ENCODE measurements around the gene ANGPTL2. TPM values are rescaled to one million over a fixed set of nuclear protein-coding genes. Genes with fewer than 3 reads are reported as not detected.

The ANGPTL2 gene
- total and polyA plus RNA-seq, 12 donors: 16.2 to 73.5 (median 42.9) TPM

DNA sequence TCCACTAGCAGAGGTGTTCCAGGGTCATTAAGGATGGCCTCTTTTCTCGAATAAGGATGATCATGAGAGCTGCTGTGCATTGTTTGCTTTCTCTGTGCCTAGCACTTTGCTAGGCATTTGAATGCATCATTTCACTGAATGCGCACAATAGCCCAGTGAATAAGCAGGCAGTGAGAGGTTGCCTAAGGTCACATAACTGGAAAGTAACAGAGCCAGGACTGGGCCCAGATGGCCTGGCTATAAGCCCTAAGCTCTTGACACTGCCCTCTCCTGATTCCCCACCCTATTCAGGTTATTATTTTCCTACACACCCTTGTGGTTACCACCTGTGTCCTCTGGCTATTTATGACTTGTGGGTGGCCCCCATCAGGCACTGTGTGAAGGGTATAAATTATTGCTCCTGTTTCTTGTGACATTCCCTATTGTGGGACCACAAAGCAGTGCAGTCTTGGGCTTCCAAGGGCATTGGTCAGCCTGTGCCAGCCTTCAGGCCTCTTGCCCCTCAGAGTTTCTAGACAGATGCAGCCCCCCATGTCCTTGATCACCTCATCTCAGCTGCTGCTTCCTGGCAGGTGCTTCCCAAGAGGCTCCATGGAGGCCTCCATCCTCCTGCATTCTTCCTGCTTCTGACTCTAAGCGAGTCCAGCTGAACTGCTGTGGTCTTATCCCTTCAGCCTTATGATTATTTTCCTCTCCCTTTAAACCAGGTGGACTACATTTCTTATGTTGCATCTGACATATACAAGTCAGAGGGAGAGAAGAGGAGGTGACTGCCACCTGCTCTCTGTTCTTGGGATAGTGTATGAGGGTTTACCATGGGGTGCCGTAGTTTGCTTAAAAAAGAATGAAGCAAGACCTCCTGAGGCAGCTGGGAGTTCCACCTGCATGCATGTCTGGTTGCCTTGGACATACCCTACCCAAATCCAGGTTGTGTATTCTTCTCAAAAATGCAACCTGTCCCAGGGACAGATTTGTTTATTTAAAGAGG lies 47.6 kb downstream of the ANGPTL2 start:
- Histone ChIP-seq H3K36me3 (peaks cover 0 to 15% (median 0%) of the 10 kb centered on the region in 9 donors), H3K27ac (peak overlapping the region in 6 of 10 donors; percentile 41 to 68 (median 60)), H3K4me1 (peaks cover 7 to 58% (median 32%) of the 10 kb centered on the region in 9 donors), H3K4me3 (no peak overlapping the region), H3K27me3 (no peaks in the 10 kb centered on the region), H3K9me3 (peaks cover 0 to 13% (median 0%) of the 10 kb centered on the region in 11 donors)
- TF ChIP-seq, protein P1, sequence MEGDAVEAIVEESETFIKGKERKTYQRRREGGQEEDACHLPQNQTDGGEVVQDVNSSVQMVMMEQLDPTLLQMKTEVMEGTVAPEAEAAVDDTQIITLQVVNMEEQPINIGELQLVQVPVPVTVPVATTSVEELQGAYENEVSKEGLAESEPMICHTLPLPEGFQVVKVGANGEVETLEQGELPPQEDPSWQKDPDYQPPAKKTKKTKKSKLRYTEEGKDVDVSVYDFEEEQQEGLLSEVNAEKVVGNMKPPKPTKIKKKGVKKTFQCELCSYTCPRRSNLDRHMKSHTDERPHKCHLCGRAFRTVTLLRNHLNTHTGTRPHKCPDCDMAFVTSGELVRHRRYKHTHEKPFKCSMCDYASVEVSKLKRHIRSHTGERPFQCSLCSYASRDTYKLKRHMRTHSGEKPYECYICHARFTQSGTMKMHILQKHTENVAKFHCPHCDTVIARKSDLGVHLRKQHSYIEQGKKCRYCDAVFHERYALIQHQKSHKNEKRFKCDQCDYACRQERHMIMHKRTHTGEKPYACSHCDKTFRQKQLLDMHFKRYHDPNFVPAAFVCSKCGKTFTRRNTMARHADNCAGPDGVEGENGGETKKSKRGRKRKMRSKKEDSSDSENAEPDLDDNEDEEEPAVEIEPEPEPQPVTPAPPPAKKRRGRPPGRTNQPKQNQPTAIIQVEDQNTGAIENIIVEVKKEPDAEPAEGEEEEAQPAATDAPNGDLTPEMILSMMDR (IDR thresholded peaks at IDR 0.05): peak in 1 of 9 donors; percentile 15
- intact Hi-C loops (cut with DNase I): loop anchor here in 1 of 10 donors (5.0 kb wide), 1 partner anchor 47 kb away; the partner anchor contains the start of gene ANGPTL2
- ATAC-seq (peak; percentile 84 to 96 (median 92)), DNase-seq (peak in 1 of 2 donors; percentile 58)
- 47 to 59% methylated on average over 4 of the region's 4 CpGs for WGBS, 2 donors

GRCh38 chr9:127067603-127068220 lies 54.7 kb downstream of the ANGPTL2 start:
- TF ChIP-seq, protein P1 (IDR thresholded peaks at IDR 0.05): no peak
- ATAC-seq (no peak), DNase-seq (no peak)
- intact Hi-C loops (cut with DNase I): no loop called here
- H3K27ac ChIP-seq: no peak overlapping the region
- peaks cover 0 to 13% (median 0%) of the 10 kb centered on the region in 11 donors for H3K9me3 ChIP-seq
- whole genome bisulfite sequencing, 2 donors: 92 to 96% methylated on average over 5 of the region's 5 CpGs
- H3K36me3 ChIP-seq: peaks cover 0 to 22% (median 0%) of the 10 kb centered on the region in 9 donors
- H3K27me3 ChIP-seq: no peaks in the 10 kb centered on the region
- H3K4me3 ChIP-seq: no peak overlapping the region
- peaks cover 0 to 31% (median 6%) of the 10 kb centered on the region in 9 donors for H3K4me1 ChIP-seq

GRCh38 chr9:127066851-127067136 lies 55.6 kb downstream of the ANGPTL2 start:
- WGBS, 2 donors: 93 to 98% methylated on average over 2 of the region's 2 CpGs
- H3K4me1 ChIP-seq: peaks cover 0 to 31% (median 6%) of the 10 kb centered on the region in 9 donors
- intact Hi-C loops (cut with DNase I): no loop called here
- peaks cover 0 to 8% (median 0%) of the 10 kb centered on the region in 11 donors for H3K9me3 ChIP-seq
- TF ChIP-seq, protein P1 (IDR thresholded peaks at IDR 0.05): no peak
- no peak overlapping the region for H3K4me3 ChIP-seq
- DNase-seq (no peak), ATAC-seq (no peak)
- H3K36me3 ChIP-seq: peaks cover 0 to 22% (median 0%) of the 10 kb centered on the region in 9 donors
- peak overlapping the region in 1 of 10 donors; percentile 83 for H3K27ac ChIP-seq
- H3K27me3 ChIP-seq: no peaks in the 10 kb centered on the region

Measured in heart right ventricle (tissue), 16 donors.